ENCODE data around the gene RRP9. TPM values are rescaled to one million over a fixed set of nuclear protein-coding genes. Genes with fewer than 3 reads are reported as not detected.

The RRP9 gene
- total RNA-seq, 1 donor from 2014 or later = 32.4 TPM

DNA sequence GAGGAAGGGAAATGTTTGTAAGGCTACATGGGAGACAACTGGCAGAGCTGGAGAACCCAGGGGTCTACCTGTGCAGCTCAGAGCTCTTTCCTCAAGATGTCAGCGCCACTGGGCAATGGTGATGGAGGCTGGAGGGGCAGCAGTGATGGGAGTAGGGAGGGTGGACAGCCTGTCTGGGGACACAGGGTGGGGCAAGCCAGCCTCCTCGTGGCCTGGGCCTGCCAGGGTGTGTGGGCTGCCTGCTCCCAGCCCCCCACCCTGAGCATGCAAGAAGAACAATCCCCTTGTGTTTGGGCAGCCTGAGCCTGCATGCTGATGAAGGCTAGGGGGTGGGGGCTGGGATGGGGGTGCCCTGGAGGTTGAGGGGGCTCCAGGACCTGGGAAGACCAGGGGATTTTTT is 24.3 kb upstream of the RRP9 start:
- ATAC-seq (ENCODE audit: low read depth) (no peak), DNase-seq (no peak)
- Mint-ChIP-seq H3K27me3 (peaks cover 5% of the 10 kb centered on the region), H3K27ac (no peak overlapping the region), H3K4me1 (peaks cover 15% of the 10 kb centered on the region), H3K4me3 (no peak overlapping the region), H3K36me3 (ENCODE audit: low read depth) (peaks cover 1% of the 10 kb centered on the region), H3K9me3 (no peaks in the 10 kb centered on the region)
- POLR2A ChIA-PET = no interaction called here
- TF ChIP-seq, protein P1, sequence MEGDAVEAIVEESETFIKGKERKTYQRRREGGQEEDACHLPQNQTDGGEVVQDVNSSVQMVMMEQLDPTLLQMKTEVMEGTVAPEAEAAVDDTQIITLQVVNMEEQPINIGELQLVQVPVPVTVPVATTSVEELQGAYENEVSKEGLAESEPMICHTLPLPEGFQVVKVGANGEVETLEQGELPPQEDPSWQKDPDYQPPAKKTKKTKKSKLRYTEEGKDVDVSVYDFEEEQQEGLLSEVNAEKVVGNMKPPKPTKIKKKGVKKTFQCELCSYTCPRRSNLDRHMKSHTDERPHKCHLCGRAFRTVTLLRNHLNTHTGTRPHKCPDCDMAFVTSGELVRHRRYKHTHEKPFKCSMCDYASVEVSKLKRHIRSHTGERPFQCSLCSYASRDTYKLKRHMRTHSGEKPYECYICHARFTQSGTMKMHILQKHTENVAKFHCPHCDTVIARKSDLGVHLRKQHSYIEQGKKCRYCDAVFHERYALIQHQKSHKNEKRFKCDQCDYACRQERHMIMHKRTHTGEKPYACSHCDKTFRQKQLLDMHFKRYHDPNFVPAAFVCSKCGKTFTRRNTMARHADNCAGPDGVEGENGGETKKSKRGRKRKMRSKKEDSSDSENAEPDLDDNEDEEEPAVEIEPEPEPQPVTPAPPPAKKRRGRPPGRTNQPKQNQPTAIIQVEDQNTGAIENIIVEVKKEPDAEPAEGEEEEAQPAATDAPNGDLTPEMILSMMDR (IDR thresholded peaks at IDR 0.05) = no peak
- intact Hi-C loops (cut with micrococcal nuclease) = no loop called here
- CTCF ChIA-PET = interaction anchor here (0.7 kb wide), 1 partner anchor 9 kb away, joined by 3 read pairs; the partner anchor contains the start of gene ABHD14A

DNA sequence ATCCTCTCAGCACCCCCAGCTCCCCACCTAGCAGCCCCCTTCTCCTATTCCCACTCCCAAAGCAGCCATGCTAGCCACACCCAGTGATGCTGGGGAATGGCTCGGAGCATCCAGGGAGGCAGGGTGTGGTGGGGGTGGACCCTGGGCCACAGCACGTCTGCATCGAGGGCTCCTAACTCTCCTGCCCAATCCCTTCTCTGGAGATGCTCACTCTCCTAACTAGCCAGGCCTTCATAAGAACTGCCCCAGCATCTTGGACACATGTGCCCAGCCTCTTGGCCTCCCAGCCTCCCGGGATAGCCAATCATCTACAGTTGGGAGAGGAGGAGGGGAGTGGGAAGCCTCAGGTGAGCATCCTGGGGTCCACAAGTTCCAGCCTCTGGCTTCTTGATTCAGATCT is 22.8 kb upstream of the RRP9 start:
- no peak overlapping the region for H3K4me3 Mint-ChIP-seq
- no peak for ATAC-seq (ENCODE audit: low read depth)
- CTCF ChIA-PET = no interaction called here

DNA sequence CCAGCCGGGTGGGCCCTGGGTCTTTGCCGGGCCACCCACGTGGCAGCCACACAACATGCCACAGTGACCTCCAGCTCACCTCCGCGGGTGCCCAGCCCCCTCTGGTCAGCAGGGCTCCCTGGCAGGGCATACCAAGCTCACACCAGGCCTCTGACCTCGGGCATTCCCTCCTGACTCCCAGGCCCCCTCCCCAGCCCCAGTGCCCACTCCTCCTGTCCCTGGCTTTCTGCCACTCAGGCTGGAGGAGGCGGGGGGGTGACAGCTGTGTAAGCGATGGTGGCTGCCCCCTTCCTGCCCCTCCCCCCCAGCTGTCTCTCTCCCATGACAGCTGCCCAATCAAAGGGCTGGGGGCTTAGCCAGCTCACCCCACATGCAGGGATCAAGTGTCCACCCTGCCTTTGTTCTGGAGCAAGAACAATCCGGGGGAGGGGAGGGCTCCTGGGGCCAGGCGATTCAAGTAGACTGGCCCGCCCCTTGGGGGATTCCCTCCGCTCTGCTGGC is 22.3 kb upstream of the RRP9 start:
- POLR2A ChIA-PET = interaction anchor here (0.6 kb wide), 1 partner anchor 371 kb away, joined by 6 read pairs; no protein-coding TSS in a partner anchor
- intact Hi-C loops (cut with micrococcal nuclease) = no loop called here
- DNase-seq = no peak
- H3K27ac Mint-ChIP-seq = no peak overlapping the region
- CTCF ChIA-PET = no interaction called here
- H3K36me3 Mint-ChIP-seq (ENCODE audit: low read depth) = no peaks in the 10 kb centered on the region
- peaks cover 13% of the 10 kb centered on the region for H3K4me1 Mint-ChIP-seq
- TF ChIP-seq, protein P1 (IDR thresholded peaks at IDR 0.05) = no peak
- peaks cover 5% of the 10 kb centered on the region for H3K27me3 Mint-ChIP-seq
- no peak for ATAC-seq (ENCODE audit: low read depth)
- no peaks in the 10 kb centered on the region for H3K9me3 Mint-ChIP-seq
- H3K4me3 Mint-ChIP-seq = no peak overlapping the region

More for the DNA sequence above, 22.8 kb upstream of the RRP9 start:
- Mint-ChIP-seq H3K27me3 (peaks cover 5% of the 10 kb centered on the region), H3K27ac (no peak overlapping the region), H3K9me3 (no peaks in the 10 kb centered on the region), H3K4me1 (peaks cover 15% of the 10 kb centered on the region), H3K36me3 (ENCODE audit: low read depth) (peaks cover 1% of the 10 kb centered on the region)
- intact Hi-C loops (cut with micrococcal nuclease) = no loop called here
- DNase-seq = no peak
- TF ChIP-seq, protein P1 (IDR thresholded peaks at IDR 0.05) = no peak
- POLR2A ChIA-PET = no interaction called here

DNA sequence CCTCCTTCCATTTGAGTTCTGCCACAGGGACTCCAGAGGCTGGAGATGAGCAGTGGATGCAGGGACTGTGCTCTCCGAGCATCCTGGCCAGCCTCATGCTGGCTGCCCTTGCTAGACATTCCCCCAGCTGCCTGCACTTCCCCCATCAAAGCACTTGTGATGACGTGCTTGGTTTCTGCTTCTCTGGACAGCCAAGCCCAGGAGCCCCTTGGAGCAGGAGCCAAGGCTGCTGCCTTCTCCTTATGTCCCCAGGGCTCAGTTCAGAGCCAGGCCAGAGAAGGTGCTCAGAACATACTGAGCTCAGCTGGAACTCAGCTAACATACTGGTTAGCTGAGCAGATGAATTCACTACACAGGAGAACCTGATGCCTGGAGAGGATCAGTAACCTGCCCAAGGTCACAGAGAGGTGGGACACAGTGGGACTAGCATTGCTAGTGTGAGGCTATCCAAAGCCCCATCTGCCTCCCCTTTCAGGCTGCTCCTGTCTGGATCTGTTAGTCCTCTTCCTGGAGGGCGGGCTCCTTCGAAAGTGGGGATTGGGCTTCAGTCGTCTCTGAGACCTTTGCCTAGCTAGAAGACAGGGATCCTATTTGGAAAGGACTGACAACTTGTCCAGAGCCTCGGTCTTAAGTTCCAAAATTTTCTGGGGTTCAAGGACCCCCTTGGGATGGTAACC is 21.3 kb upstream of the RRP9 start:
- Mint-ChIP-seq H3K27ac (no peak overlapping the region), H3K4me3 (no peak overlapping the region), H3K9me3 (no peaks in the 10 kb centered on the region), H3K4me1 (peaks cover 5% of the 10 kb centered on the region), H3K27me3 (peaks cover 5% of the 10 kb centered on the region), H3K36me3 (ENCODE audit: low read depth) (no peaks in the 10 kb centered on the region)
- ChIA-PET CTCF (interaction anchor here (1.1 kb wide), 1 partner anchor 11 kb away, joined by 3 read pairs; the partner anchor contains the start of gene ABHD14B), POLR2A (interaction anchor here (0.6 kb wide), 2 partner anchors 10 to 372 kb away, joined by 3 to 6 read pairs; no protein-coding TSS in a partner anchor)
- no peak for ATAC-seq (ENCODE audit: low read depth)
- intact Hi-C loops (cut with micrococcal nuclease) = no loop called here
- no peak for DNase-seq
- TF ChIP-seq, protein P1 (IDR thresholded peaks at IDR 0.05) = no peak
